MM.1S (cell line): ENCODE data around the gene PLCH1.

Source experiments
- DNase-seq: peaks from one replicate; pipeline ENCODE4 v3.0.0-alpha.2; 2015
- H2AFZ ChIP-seq: fragments of 300-600 bp; sonication (generic); 2 replicates; pipeline ENCODE4 v1.6.0; 2016; ENCODE audit warnings: antibody characterized with exemption, low read length
- H3F3A ChIP-seq: fragments of 300-600 bp; sonication (generic); 2 replicates; pipeline ENCODE4 v1.6.1; 2016; ENCODE audit warnings: mild to moderate bottlenecking, antibody characterized with exemption, low read length, moderate library complexity, mixed read lengths; ENCODE audit not compliant: insufficient read depth
- H3K27ac ChIP-seq: fragments of 300-600 bp; sonication (generic); 2 replicates; pipeline ENCODE4 v1.5.1; 2016; ENCODE audit warnings: mild to moderate bottlenecking, low read length
- H3K27me3 ChIP-seq: fragments of 300-600 bp; sonication (generic); replicated peaks from 2 replicates; pipeline ENCODE4 v1.6.0; 2016; ENCODE audit warnings: low read length; ENCODE audit not compliant: insufficient read depth
- H3K36me3 ChIP-seq: fragments of 300-600 bp; sonication (generic); replicated peaks from 2 replicates; pipeline ENCODE4 v1.6.1; 2016; ENCODE audit warnings: mild to moderate bottlenecking, low read length, mixed read lengths; ENCODE audit not compliant: insufficient read depth
- H3K4me1 ChIP-seq: fragments of 300-600 bp; sonication (generic); 2 replicates; pipeline ENCODE4 v1.6.1; 2016; ENCODE audit warnings: low read length, mixed read lengths
- H3K4me2 ChIP-seq: fragments of 300-600 bp; sonication (generic); 2 replicates; pipeline ENCODE4 v1.6.0; 2016; ENCODE audit warnings: low read depth, low read length
- H3K4me3 ChIP-seq: fragments of 300-600 bp; sonication (generic); 2 replicates; pipeline ENCODE4 v1.5.1; 2016; ENCODE audit warnings: low read length, mixed read lengths
- H3K79me2 ChIP-seq: fragments of 300-600 bp; sonication (generic); 2 replicates; pipeline ENCODE4 v1.6.1; 2016; ENCODE audit warnings: mixed run types, low read length, mixed read lengths
- H3K9ac ChIP-seq: fragments of 300-600 bp; sonication (generic); 2 replicates; pipeline ENCODE4 v1.6.1; 2016; ENCODE audit warnings: low read length, mixed read lengths
- H3K9me2 ChIP-seq: fragments of 300-600 bp; sonication (generic); replicated peaks from 2 replicates; pipeline ENCODE4 v1.6.1; 2016; ENCODE audit warnings: mild to moderate bottlenecking, low read length, mixed read lengths; ENCODE audit not compliant: insufficient read depth
- H3K9me3 ChIP-seq: fragments of 300-600 bp; sonication (generic); replicated peaks from 2 replicates; pipeline ENCODE4 v1.6.1; 2016; ENCODE audit warnings: mild to moderate bottlenecking, low read length, mixed read lengths; ENCODE audit not compliant: insufficient read depth
- H4K20me1 ChIP-seq: fragments of 300-600 bp; sonication (generic); 2 replicates; pipeline ENCODE4 v1.6.1; 2016; ENCODE audit warnings: mild to moderate bottlenecking, low read length, moderate library complexity, mixed read lengths; ENCODE audit not compliant: insufficient read depth
- CTCF ChIP-seq: fragments of 300-600 bp; sonication (generic); IDR thresholded peaks from 2 replicates; pipeline ENCODE4 v1.5.1; 2016; ENCODE audit warnings: antibody characterized with exemption, low read length, mixed read lengths
- EZH2 ChIP-seq: fragments of 300-600 bp; sonication (generic); optimal IDR thresholded peaks from 2 replicates; pipeline ENCODE3; 2017; ENCODE audit warnings: low read depth, mild to moderate bottlenecking, antibody characterized with exemption, low read length, mixed read lengths
- EZH2phosphoT487 ChIP-seq: fragments of 300-600 bp; sonication (generic); IDR thresholded peaks from 2 replicates; pipeline ENCODE4 v1.6.1; 2018; ENCODE audit warnings: antibody characterized with exemption, low read length

PLCH1 gene

GRCh38 chr3:155658671-155659261 is 86.1 kb downstream of the PLCH1 start:
- H4K20me1 ChIP-seq: no peaks in the 10 kb centered on the region
- TF ChIP-seq EZH2 (no peak), CTCF (no peak), EZH2phosphoT487 (no peak)
- H3F3A ChIP-seq: no peaks in the 10 kb centered on the region
- DNase-seq: no peak
- no peaks in the 10 kb centered on the region for H3K9me3 ChIP-seq
- no peak overlapping the region for H2AFZ ChIP-seq
- no peaks in the 10 kb centered on the region for H3K27me3 ChIP-seq
- no peak overlapping the region for H3K4me2 ChIP-seq
- no peaks in the 10 kb centered on the region for H3K4me1 ChIP-seq
- no peak overlapping the region for H3K27ac ChIP-seq
- H3K9ac ChIP-seq: no peak overlapping the region
- no peaks in the 10 kb centered on the region for H3K79me2 ChIP-seq
- no peaks in the 10 kb centered on the region for H3K9me2 ChIP-seq
- H3K36me3 ChIP-seq: no peaks in the 10 kb centered on the region
- no peak overlapping the region for H3K4me3 ChIP-seq

- Histone ChIP-seq H3K4me3 (no peak overlapping the region), H3K4me2 (no peak overlapping the region), H3K9ac (no peak overlapping the region), H3F3A (no peaks in the 10 kb centered on the region), H2AFZ (no peak overlapping the region), H4K20me1 (no peaks in the 10 kb centered on the region), H3K27me3 (no peaks in the 10 kb centered on the region), H3K4me1 (no peaks in the 10 kb centered on the region), H3K9me2 (no peaks in the 10 kb centered on the region), H3K9me3 (no peaks in the 10 kb centered on the region), H3K36me3 (no peaks in the 10 kb centered on the region), H3K79me2 (no peaks in the 10 kb centered on the region), H3K27ac (no peak overlapping the region)
- TF ChIP-seq CTCF (no peak), EZH2phosphoT487 (no peak), EZH2 (no peak)
- DNase-seq: no peak
Measured at GRCh38 chr3:155658006-155658405, 86.9 kb downstream of the PLCH1 start.

- Histone ChIP-seq H3K79me2 (no peaks in the 10 kb centered on the region), H3K27ac (no peak overlapping the region), H3K9me2 (no peaks in the 10 kb centered on the region), H3K4me1 (no peaks in the 10 kb centered on the region), H3F3A (no peaks in the 10 kb centered on the region), H3K27me3 (no peaks in the 10 kb centered on the region), H3K4me2 (no peak overlapping the region), H3K9me3 (no peaks in the 10 kb centered on the region), H3K4me3 (no peak overlapping the region), H3K9ac (no peak overlapping the region), H3K36me3 (no peaks in the 10 kb centered on the region), H2AFZ (no peak overlapping the region), H4K20me1 (no peaks in the 10 kb centered on the region)
- TF ChIP-seq EZH2phosphoT487: no peak
- no peak for TF ChIP-seq CTCF
- TF ChIP-seq EZH2: no peak
- DNase-seq: no peak
Measured at GRCh38 chr3:155657161-155657560, 87.7 kb downstream of the PLCH1 start.
